WTC11 (cell line): ENCODE data around the gene SLC12A9. TPM values are rescaled to one million over a fixed set of nuclear protein-coding genes. Genes with fewer than 3 reads are reported as not detected.

ENCODE experiments used
- ATAC-seq: fragments of 200-7000 bp; cut with Tn5 transposase; 2 replicates; pipeline ENCODE4 v1.10.0; 2021; ENCODE audit warnings: mild to moderate bottlenecking, moderate library complexity
- CTCF ChIA-PET: fragments of 300-600 bp; sonication (Branson Sonifier 250); formaldehyde crosslinking; loops from one replicate; lab custom pipeline; 2021; ENCODE audit warnings: antibody characterized with exemption; lab: Charles Lee
- POLR2A ChIA-PET: fragments of 350-600 bp; sonication (Branson Sonifier 250); formaldehyde crosslinking; loops from one replicate; lab custom pipeline; 2021; ENCODE audit warnings: antibody characterized with exemption; lab: Charles Lee
- DNase-seq: peaks from one replicate; pipeline ENCODE4 v3.0.0; 2021; ENCODE audit warnings: low spot score
- H3K27ac Mint-ChIP-seq: 2 replicates; pipeline ENCODE4 v1.8.0; 2021; ENCODE audit warnings: mixed read lengths
- H3K27me3 Mint-ChIP-seq: 2 replicates; pipeline ENCODE4 v1.8.0; 2021; ENCODE audit warnings: low read depth, mild to moderate bottlenecking, moderate library complexity, mixed read lengths
- H3K36me3 Mint-ChIP-seq: 2 replicates; pipeline ENCODE4 v1.8.0; 2021; ENCODE audit warnings: mixed read lengths
- H3K4me1 Mint-ChIP-seq: 2 replicates; pipeline ENCODE4 v1.8.0; 2022; ENCODE audit warnings: mixed read lengths
- H3K4me3 Mint-ChIP-seq: 2 replicates; pipeline ENCODE4 v1.8.0; 2021; ENCODE audit warnings: mild to moderate bottlenecking, moderate library complexity, mixed read lengths
- H3K9me3 Mint-ChIP-seq: 2 replicates; pipeline ENCODE4 v1.8.0; 2021; ENCODE audit warnings: mixed read lengths
- CREB1 ChIP-seq: sonication (generic); formaldehyde crosslinking; IDR thresholded peaks from 2 replicates; pipeline ENCODE4 v1.8.0; 2023; ENCODE audit warnings: mild to moderate bottlenecking, missing genetic modification reagents
- CREM ChIP-seq: sonication (generic); formaldehyde crosslinking; IDR thresholded peaks from 2 replicates; pipeline ENCODE4 v1.8.1; 2022; ENCODE audit warnings: mild to moderate bottlenecking, missing genetic modification reagents, moderate library complexity
- EMX1 ChIP-seq: fragments of 250-450 bp; sonication (Bioruptor Pico); IDR thresholded peaks from 2 replicates; pipeline ENCODE4 v1.8.0; 2021; ENCODE audit warnings: mild to moderate bottlenecking
- FOXJ3 ChIP-seq: sonication (generic); formaldehyde crosslinking; IDR thresholded peaks from 2 replicates; pipeline ENCODE4 v1.9.0; 2021; ENCODE audit warnings: missing genetic modification reagents, mild to moderate bottlenecking, borderline replicate concordance
- NFATC4 ChIP-seq: fragments of 250-450 bp; sonication (Bioruptor Pico); IDR thresholded peaks from 2 replicates; pipeline ENCODE4 v1.9.0; 2021; ENCODE audit warnings: mild to moderate bottlenecking
- NFE2L1 ChIP-seq: sonication (generic); formaldehyde crosslinking; IDR thresholded peaks from 2 replicates; pipeline ENCODE4 v1.8.1; 2023; ENCODE audit warnings: missing genetic modification reagents
- NR3C1 ChIP-seq: sonication (generic); formaldehyde crosslinking; conservative IDR thresholded peaks from 2 replicates; pipeline ENCODE4 v1.8.1; 2023; ENCODE audit warnings: low read depth, mild to moderate bottlenecking, missing genetic modification reagents
- PREB ChIP-seq: sonication (generic); formaldehyde crosslinking; IDR thresholded peaks from 2 replicates; pipeline ENCODE4 v1.8.1; 2022; ENCODE audit warnings: mild to moderate bottlenecking, missing genetic modification reagents, moderate library complexity, borderline replicate concordance
- SP1 ChIP-seq: sonication (generic); formaldehyde crosslinking; conservative IDR thresholded peaks from 2 replicates; pipeline ENCODE4 v1.8.1; 2022; ENCODE audit warnings: missing genetic modification reagents
- TP53 ChIP-seq: sonication (generic); formaldehyde crosslinking; IDR thresholded peaks from 2 replicates; pipeline ENCODE4 v1.8.1; 2023; ENCODE audit warnings: mild to moderate bottlenecking, missing genetic modification reagents
- ZBTB43 ChIP-seq: sonication (generic); formaldehyde crosslinking; IDR thresholded peaks from 2 replicates; pipeline ENCODE4 v1.8.1; 2023; ENCODE audit warnings: mild to moderate bottlenecking, missing genetic modification reagents
- ZNF232 ChIP-seq: sonication (generic); formaldehyde crosslinking; IDR thresholded peaks from 2 replicates; pipeline ENCODE4 v1.8.0; 2022; ENCODE audit warnings: mild to moderate bottlenecking, missing genetic modification reagents
- ZNF423 ChIP-seq: fragments of 250-450 bp; sonication (Bioruptor Pico); IDR thresholded peaks from 2 replicates; pipeline ENCODE4 v2.1.2; 2022; ENCODE audit warnings: mild to moderate bottlenecking, moderate library complexity
- total RNA-seq: library from RNA; stranded (reverse); gene quantifications from 3 replicates; pipeline ENCODE4 v1.2.3, GENCODE V29; 2021
- TF ChIP-seq, protein P1 (sequence below): sonication (generic); formaldehyde crosslinking; IDR thresholded peaks from 2 replicates; pipeline ENCODE4 v1.8.1; 2023; ENCODE audit warnings: mild to moderate bottlenecking, missing genetic modification reagents

SLC12A9 gene
- total RNA-seq, 1 experiment from 2014 or later = 39.3 TPM

DNA sequence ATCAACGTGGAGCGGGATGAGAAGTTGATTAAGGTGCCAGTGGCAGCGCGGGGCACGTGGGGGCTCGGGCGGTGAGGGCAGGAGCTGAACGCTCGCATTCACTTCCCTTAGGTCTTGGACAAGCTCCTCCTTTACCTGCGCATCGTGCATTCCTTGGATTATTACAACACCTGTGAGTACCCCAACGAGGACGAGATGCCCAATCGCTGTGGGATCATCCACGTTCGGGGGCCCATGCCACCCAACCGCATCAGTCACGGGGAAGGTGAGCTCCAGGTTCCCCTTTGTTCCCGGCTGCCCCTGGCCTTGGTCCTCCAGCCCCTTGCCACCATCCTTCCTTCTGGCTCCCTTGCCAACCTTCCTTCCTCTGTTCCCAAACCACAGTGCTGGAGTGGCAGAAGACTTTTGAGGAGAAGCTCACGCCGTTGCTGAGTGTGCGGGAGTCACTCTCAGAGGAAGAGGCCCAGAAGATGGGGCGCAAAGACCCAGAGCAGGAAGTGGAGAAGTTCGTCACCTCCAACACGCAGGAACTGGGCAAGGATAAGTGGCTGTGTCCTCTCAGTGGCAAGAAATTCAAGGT, 34.5 kb downstream of the SLC12A9 start (continued):
- TF ChIP-seq ZNF423 (CRISPR knock-in tag) = no peak
- TF ChIP-seq, all 79 proteins: peak for 0

DNA sequence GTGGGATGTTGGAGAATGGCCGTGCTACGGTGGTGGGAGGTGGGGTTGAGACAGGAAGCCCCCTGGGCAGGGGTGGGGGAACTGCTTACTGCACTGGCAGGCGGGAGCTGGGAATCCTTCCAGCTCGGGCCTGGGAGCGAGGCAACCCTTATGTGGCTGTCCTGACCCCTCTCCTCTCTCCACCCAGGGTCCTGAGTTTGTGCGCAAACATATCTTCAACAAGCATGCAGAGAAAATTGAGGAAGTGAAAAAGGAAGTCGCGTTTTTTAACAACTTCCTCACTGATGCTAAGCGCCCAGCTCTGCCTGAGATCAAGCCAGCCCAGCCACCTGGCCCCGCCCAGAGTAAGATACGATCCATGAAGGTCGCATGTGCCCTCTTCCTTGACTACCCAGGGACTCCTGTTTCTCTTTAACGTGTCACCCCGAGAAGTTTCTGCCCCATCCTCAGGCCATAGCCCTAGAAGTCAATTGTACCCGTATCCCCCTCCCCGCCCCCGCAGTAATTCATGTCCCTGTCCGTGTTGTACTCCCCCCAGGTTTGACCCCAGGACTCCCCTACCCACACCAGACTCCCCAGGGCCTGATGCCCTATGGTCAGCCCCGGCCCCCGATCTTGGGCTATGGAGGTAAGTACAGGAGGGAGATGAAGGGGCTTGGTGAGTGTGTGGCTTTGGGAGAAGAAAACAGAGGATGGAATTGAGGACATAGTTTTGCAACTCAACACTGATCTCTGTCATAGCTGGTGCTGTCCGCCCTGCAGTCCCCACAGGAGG, 35.2 kb downstream of the SLC12A9 start:
- ChIA-PET POLR2A (interaction anchor here (0.9 to 6.2 kb wide), 2 partner anchors 13 to 84 kb away, joined by 3 to 71 read pairs; partner anchors contain the start of gene SRRT), CTCF (interaction anchor here (0.9 to 2.1 kb wide), 4 partner anchors 13 to 87 kb away, joined by 3 to 6 read pairs (median 4); partner anchors contain the start of genes SLC12A9 and SRRT)
- ATAC-seq = no peak
- H3K27me3 Mint-ChIP-seq = no peaks in the 10 kb centered on the region
- H3K9me3 Mint-ChIP-seq = no peaks in the 10 kb centered on the region
- TF ChIP-seq NFE2L1 (CRISPR knock-in tag) (0 out of 2 replicates have a peak, but pooled peaks have one; percentile 22), SP1 (CRISPR knock-in tag) (no peak)
- no peak for DNase-seq
- H3K36me3 Mint-ChIP-seq = peaks cover 57% of the 10 kb centered on the region
- peak overlapping the region; percentile 89 for H3K27ac Mint-ChIP-seq
- H3K4me3 Mint-ChIP-seq = peak overlapping the region; percentile 74
- H3K4me1 Mint-ChIP-seq = peaks cover 41% of the 10 kb centered on the region

DNA sequence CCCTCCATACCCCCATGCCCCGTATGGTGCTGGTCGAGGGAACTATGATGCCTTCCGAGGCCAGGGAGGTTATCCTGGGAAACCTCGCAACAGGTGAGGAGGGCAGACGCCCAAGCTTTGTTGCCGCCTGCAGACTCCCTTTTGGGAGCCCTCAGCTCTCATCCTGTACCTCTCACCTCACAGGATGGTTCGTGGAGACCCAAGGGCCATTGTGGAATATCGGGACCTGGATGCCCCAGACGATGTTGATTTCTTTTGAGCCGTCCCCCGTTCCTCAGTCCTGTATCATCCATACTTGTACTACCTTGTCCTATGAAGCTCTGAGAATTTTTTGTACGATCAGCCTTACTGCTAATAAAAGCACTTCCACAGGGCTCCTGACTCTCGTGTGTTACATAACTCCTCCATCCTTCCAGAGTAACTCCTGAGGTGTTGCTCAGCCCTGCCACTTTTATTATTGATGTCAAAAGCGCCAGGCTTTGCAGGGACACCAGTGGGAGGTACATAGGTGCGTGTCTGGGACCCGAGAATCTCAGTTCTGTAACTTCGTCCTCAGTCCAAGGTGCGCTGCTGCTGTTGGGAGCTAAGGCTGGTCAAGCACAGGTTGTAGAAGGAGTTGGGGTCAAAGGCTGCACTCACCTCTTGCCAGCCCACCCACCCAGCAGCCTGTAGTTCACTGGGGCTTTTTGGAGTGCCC, 35.9 kb downstream of the SLC12A9 start:
- H3K9me3 Mint-ChIP-seq = no peaks in the 10 kb centered on the region
- TF ChIP-seq, protein P1, sequence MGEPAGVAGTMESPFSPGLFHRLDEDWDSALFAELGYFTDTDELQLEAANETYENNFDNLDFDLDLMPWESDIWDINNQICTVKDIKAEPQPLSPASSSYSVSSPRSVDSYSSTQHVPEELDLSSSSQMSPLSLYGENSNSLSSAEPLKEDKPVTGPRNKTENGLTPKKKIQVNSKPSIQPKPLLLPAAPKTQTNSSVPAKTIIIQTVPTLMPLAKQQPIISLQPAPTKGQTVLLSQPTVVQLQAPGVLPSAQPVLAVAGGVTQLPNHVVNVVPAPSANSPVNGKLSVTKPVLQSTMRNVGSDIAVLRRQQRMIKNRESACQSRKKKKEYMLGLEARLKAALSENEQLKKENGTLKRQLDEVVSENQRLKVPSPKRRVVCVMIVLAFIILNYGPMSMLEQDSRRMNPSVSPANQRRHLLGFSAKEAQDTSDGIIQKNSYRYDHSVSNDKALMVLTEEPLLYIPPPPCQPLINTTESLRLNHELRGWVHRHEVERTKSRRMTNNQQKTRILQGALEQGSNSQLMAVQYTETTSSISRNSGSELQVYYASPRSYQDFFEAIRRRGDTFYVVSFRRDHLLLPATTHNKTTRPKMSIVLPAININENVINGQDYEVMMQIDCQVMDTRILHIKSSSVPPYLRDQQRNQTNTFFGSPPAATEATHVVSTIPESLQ (CRISPR knock-in tag) = no peak
- TF ChIP-seq TP53 (CRISPR knock-in tag) = no peak
- TF ChIP-seq NR3C1 (CRISPR knock-in tag) = no peak
- no peak for TF ChIP-seq ZBTB43 (CRISPR knock-in tag)
- no peak for TF ChIP-seq NFATC4 (CRISPR knock-in tag)
- TF ChIP-seq ZNF232 (CRISPR knock-in tag) = no peak
- TF ChIP-seq CREM (CRISPR knock-in tag) = no peak
- TF ChIP-seq CREB1 = no peak
- no peak for TF ChIP-seq FOXJ3 (CRISPR knock-in tag)
- TF ChIP-seq PREB = no peak
- TF ChIP-seq EMX1 = no peak
- ATAC-seq = no peak
- DNase-seq = no peak
- POLR2A ChIA-PET = interaction anchor here (1.2 to 6.2 kb wide), 2 partner anchors 13 to 459 kb away, joined by 5 to 71 read pairs; partner anchors contain the start of genes SRRT and ZCWPW1
- H3K4me1 Mint-ChIP-seq = peaks cover 40% of the 10 kb centered on the region
- peaks cover 51% of the 10 kb centered on the region for H3K36me3 Mint-ChIP-seq
- H3K4me3 Mint-ChIP-seq = peak overlapping the region; percentile 74
- CTCF ChIA-PET = interaction anchor here (0.9 to 2.2 kb wide), 7 partner anchors 13 to 255 kb away, joined by 3 to 18 read pairs (median 6); partner anchors contain the start of genes EPHB4, SLC12A9 and SRRT
- no peaks in the 10 kb centered on the region; the same call in 1 of the 2 replicates for H3K27me3 Mint-ChIP-seq
- H3K27ac Mint-ChIP-seq = peak overlapping the region; percentile 89
